ENCODE measurements around the gene CFTR.

- TF ChIP-seq USF1 (IDR thresholded peaks at IDR 0.05; ENCODE audit: borderline replicate concordance, extremely low read length, insufficient read depth, low read depth, low read length) (no peak), YY1 (IDR thresholded peaks at IDR 0.05; ENCODE audit: low read depth, low read length) (no peak)
Measured at GRCh38 chr7:117565226-117565625, 85.4 kb downstream of the CFTR start.

Measured in GM12878 (cell line).